Caco-2 (cell line): Measurements from ENCODE around the gene NOS3. TPM values are rescaled to one million over a fixed set of nuclear protein-coding genes. Genes with fewer than 3 reads are reported as not detected.

ENCODE experiments used
- Bru-seq: library from RNA; stranded (reverse); fragments of 400-500 nt; gene quantifications from one replicate; lab custom pipeline; 2021; lab: Mats Ljungman, UMichigan
- BruChase-seq, 2 experiments: library from RNA; stranded (reverse); fragments of 400-500 nt; gene quantifications; one replicate each; lab custom pipeline; 2021; lab: Mats Ljungman, UMichigan
- BruUV-seq: library from RNA; stranded (reverse); fragments of 400-500 nt; replicated peaks from 2 replicates; lab custom pipeline; 2021; lab: Mats Ljungman, UMichigan
- CTCF ChIA-PET: fragments of 300-600 bp; sonication (Branson Sonifier 250); formaldehyde crosslinking; loops from one replicate; lab custom pipeline; 2022; ENCODE audit warnings: antibody characterized with exemption; lab: Charles Lee
- POLR2A ChIA-PET: fragments of 300-600 bp; sonication (Branson Sonifier 250); formaldehyde crosslinking; loops from one replicate; lab custom pipeline; 2022; ENCODE audit warnings: antibody characterized with exemption; lab: Charles Lee
- DNase-seq, 2 experiments: peaks; one replicate each; pipeline versions ENCODE4 v3.0.0 to v3.0.0-alpha.2; 2020 to 2022
- H3K27me3 ChIP-seq: replicated peaks from 2 replicates; pipeline ENCODE4 v1.6.0; 2011; ENCODE audit warnings: low read length; ENCODE audit not compliant: control insufficient read depth, insufficient read depth
- H3K36me3 ChIP-seq: 2 replicates; pipeline ENCODE4 v1.5.1; 2011; ENCODE audit warnings: low read length; ENCODE audit not compliant: control insufficient read depth, insufficient read depth
- H3K4me1 ChIP-seq: fragments of 250-450 bp; sonication (Bioruptor Pico); 2 replicates; pipeline ENCODE4 v1.5.1; 2020; ENCODE audit warnings: mild to moderate bottlenecking
- H3K4me3 ChIP-seq: 2 replicates; pipeline ENCODE4 v1.5.1; 2011; ENCODE audit warnings: low read depth, mild to moderate bottlenecking, control low read depth, low read length
- H3K9me3 ChIP-seq: fragments of 250-450 bp; sonication (Bioruptor Pico); 2 replicates; pipeline ENCODE4 v1.5.1; 2020; ENCODE audit warnings: mild to moderate bottlenecking, moderate library complexity
- H3K27ac Mint-ChIP-seq: one replicate; pipeline ENCODE4 v1.8.0; 2022; ENCODE audit warnings: mixed read lengths; ENCODE audit not compliant: unreplicated experiment
- H3K27me3 Mint-ChIP-seq: one replicate; pipeline ENCODE4 v1.8.0; 2022; ENCODE audit warnings: mixed read lengths; ENCODE audit not compliant: insufficient read depth, unreplicated experiment
- H3K36me3 Mint-ChIP-seq: one replicate; pipeline ENCODE4 v1.8.0; 2022; ENCODE audit warnings: mild to moderate bottlenecking, mixed read lengths; ENCODE audit not compliant: insufficient read depth, unreplicated experiment
- H3K4me1 Mint-ChIP-seq: one replicate; pipeline ENCODE4 v1.8.0; 2022; ENCODE audit warnings: low read depth, mixed read lengths; ENCODE audit not compliant: unreplicated experiment
- H3K4me3 Mint-ChIP-seq: one replicate; pipeline ENCODE4 v1.8.0; 2022; ENCODE audit warnings: mild to moderate bottlenecking, moderate library complexity, mixed read lengths; ENCODE audit not compliant: unreplicated experiment
- H3K9me3 Mint-ChIP-seq: one replicate; pipeline ENCODE4 v1.8.0; 2022; ENCODE audit warnings: mixed read lengths; ENCODE audit not compliant: unreplicated experiment
- CTCF ChIP-seq, 2 experiments: fragments of 200-600 bp in 1 of 2; IDR thresholded peaks; 1 replicate in 1 of 2; 2 replicates in 1 of 2; pipeline versions ENCODE4 v1.5.1 to v1.8.0; 2011 to 2022; ENCODE audit warnings: antibody characterized with exemption in 1 of 2, control low read depth in 1 of 2, inconsistent platforms in 1 of 2, low read depth in 1 of 2, low read length in 1 of 2, mild to moderate bottlenecking in 1 of 2, moderate library complexity in 1 of 2; ENCODE audit not compliant: insufficient read depth in 1 of 2, severe bottlenecking in 1 of 2, unreplicated experiment in 1 of 2
- intact Hi-C: fragments of 100-400 bp; cut with micrococcal nuclease; formaldehyde crosslinking; loops from one replicate; pipeline ENCODE4 v1.10.0; 2022; ENCODE audit not compliant: unreplicated experiment
- long read RNA-seq: library from polyadenylated mRNA; stranded (forward); transcript quantifications from one replicate; pipeline ENCODE4 v2.0.0, GENCODE V29; 2022
- total RNA-seq: library from RNA; stranded (reverse); gene quantifications from 2 replicates; pipeline ENCODE4 v1.2.3, GENCODE V29; 2022

NOS3 gene
- total RNA-seq, result 1.1 TPM in 1 of 2 replicates, not detected in the other
- percentile 8 among the genes with signal in this experiment for Bru-seq, nascent RNA
- BruChase-seq, experiment 1, labeled RNA remaining after a 2-hour chase, result not detected
- percentile 9 among the genes with signal in this experiment for BruChase-seq, experiment 2, labeled RNA remaining after a 6-hour chase
- long read RNA-seq, result 0 reads

- Mint-ChIP-seq H3K9me3 (peaks cover 19% of the 10 kb centered on the region), H3K4me3 (no peak within 1 kb of the TSS), H3K4me1 (no peaks in the 10 kb centered on the region), H3K36me3 (no peaks in the 10 kb centered on the region), H3K27ac (no peak within 1 kb of the TSS), H3K27me3 (no peaks in the 10 kb centered on the region)
- Histone ChIP-seq H3K4me3 (no peak within 1 kb of the TSS), H3K36me3 (no peaks in the 10 kb centered on the region), H3K27me3 (no peaks in the 10 kb centered on the region; the same call in 1 of the 2 replicates), H3K4me1 (no peaks in the 10 kb centered on the region), H3K9me3 (peaks cover 14% of the 10 kb centered on the region)
- TF ChIP-seq CTCF (IDR thresholded peaks at IDR 0.05; ENCODE audit: insufficient read depth in 1 of 2, low read depth in 1 of 2, low read length in 1 of 2, severe bottlenecking in 1 of 2, unreplicated experiment in 1 of 2), result no peak
- ChIA-PET POLR2A (no interaction called here), CTCF (interaction anchor here (0.6 kb wide), 1 partner anchor 562 kb away, joined by 3 read pairs; no protein-coding TSS in a partner anchor)
- no peak for DNase-seq
- intact Hi-C loops, result no loop called here
- no TSS peak for BruUV-seq
Measured at GRCh38 chr7:150990416-150991186, at the start of gene NOS3. Gene NOS3, plus strand, starts transcription at chr7:150991017. Its CDS starts 2,787 bp downstream, at chr7:150993804.

- no TSS peak for BruUV-seq
- Mint-ChIP-seq H3K36me3 (no peaks in the 10 kb centered on the region), H3K4me3 (no peak overlapping the region), H3K27me3 (peaks cover 13% of the 10 kb centered on the region), H3K9me3 (no peaks in the 10 kb centered on the region), H3K27ac (no peak overlapping the region), H3K4me1 (no peaks in the 10 kb centered on the region)
- TF ChIP-seq CTCF (IDR thresholded peaks at IDR 0.05; ENCODE audit: insufficient read depth in 1 of 2, low read depth in 1 of 2, low read length in 1 of 2, severe bottlenecking in 1 of 2, unreplicated experiment in 1 of 2), result no peak
- Histone ChIP-seq H3K4me3 (no peak overlapping the region), H3K36me3 (no peaks in the 10 kb centered on the region), H3K4me1 (0 out of 2 replicates have a peak, but pooled peaks cover 4% of the 10 kb centered on the region), H3K27me3 (no peaks in the 10 kb centered on the region; the same call in 1 of the 2 replicates), H3K9me3 (no peaks in the 10 kb centered on the region)
- ChIA-PET POLR2A (no interaction called here), CTCF (interaction anchor here (1.1 kb wide), 1 partner anchor 157 kb away, joined by 3 read pairs; no protein-coding TSS in a partner anchor)
- intact Hi-C loops, result no loop called here
- DNase-seq, result no peak
Measured at GRCh38 chr7:150941351-150942000, 49.3 kb upstream of the NOS3 start.

GRCh38 chr7:150942001-150942590 lies 48.7 kb upstream of the NOS3 start:
- Mint-ChIP-seq H3K4me1 (no peaks in the 10 kb centered on the region), H3K27me3 (peaks cover 13% of the 10 kb centered on the region)

More at GRCh38 chr7:150942001-150942590, 48.7 kb upstream of the NOS3 start:
- TF ChIP-seq CTCF (IDR thresholded peaks at IDR 0.05; ENCODE audit: insufficient read depth in 1 of 2, low read depth in 1 of 2, low read length in 1 of 2, severe bottlenecking in 1 of 2, unreplicated experiment in 1 of 2), result no peak
- H3K27ac Mint-ChIP-seq, result no peak overlapping the region
- BruUV-seq, result no TSS peak
- no peaks in the 10 kb centered on the region for H3K9me3 Mint-ChIP-seq
- H3K4me3 ChIP-seq, result no peak overlapping the region
- no peak for DNase-seq
- H3K4me1 ChIP-seq, result 0 out of 2 replicates have a peak, but pooled peaks cover 4% of the 10 kb centered on the region
- intact Hi-C loops, result no loop called here
- H3K27me3 ChIP-seq, result no peaks in the 10 kb centered on the region; the same call in 1 of the 2 replicates
- no peaks in the 10 kb centered on the region for H3K36me3 ChIP-seq
- ChIA-PET CTCF (interaction anchor here (0.6 to 1.1 kb wide), 2 partner anchors 86 to 157 kb away, joined by 3 read pairs; partner anchors contain the start of gene ABCB8), POLR2A (no interaction called here)
- no peaks in the 10 kb centered on the region for H3K36me3 Mint-ChIP-seq
- H3K9me3 ChIP-seq, result no peaks in the 10 kb centered on the region
- no peak overlapping the region for H3K4me3 Mint-ChIP-seq
